ENCODE data around the gene VBP1. TPM values are rescaled to one million over a fixed set of nuclear protein-coding genes. Genes with fewer than 3 reads are reported as not detected.

Gene VBP1
- total RNA-seq, 1 experiment from 2014 or later: 83.5 TPM

DNA sequence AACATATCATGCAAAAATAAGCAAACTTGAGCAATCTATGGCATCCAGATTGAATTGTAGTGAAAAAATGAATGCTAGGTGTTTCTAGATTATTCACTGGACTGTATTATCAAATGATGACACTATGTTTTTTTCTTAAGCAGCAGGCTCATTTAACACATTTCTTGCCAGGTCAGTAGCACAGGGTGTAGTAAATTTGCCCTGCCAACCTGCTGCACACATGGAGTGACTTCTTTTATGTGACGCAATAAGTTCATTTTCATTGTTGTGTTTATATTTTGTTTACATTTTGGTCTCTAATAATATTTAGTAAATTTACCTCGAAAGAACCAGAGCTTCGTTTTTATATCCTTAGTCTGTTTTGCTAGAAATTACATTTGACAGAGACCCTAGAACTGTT, 9.5 kb downstream of the VBP1 start:
- no peak overlapping the region for H3K4me3 Mint-ChIP-seq
- TF ChIP-seq, protein P1, sequence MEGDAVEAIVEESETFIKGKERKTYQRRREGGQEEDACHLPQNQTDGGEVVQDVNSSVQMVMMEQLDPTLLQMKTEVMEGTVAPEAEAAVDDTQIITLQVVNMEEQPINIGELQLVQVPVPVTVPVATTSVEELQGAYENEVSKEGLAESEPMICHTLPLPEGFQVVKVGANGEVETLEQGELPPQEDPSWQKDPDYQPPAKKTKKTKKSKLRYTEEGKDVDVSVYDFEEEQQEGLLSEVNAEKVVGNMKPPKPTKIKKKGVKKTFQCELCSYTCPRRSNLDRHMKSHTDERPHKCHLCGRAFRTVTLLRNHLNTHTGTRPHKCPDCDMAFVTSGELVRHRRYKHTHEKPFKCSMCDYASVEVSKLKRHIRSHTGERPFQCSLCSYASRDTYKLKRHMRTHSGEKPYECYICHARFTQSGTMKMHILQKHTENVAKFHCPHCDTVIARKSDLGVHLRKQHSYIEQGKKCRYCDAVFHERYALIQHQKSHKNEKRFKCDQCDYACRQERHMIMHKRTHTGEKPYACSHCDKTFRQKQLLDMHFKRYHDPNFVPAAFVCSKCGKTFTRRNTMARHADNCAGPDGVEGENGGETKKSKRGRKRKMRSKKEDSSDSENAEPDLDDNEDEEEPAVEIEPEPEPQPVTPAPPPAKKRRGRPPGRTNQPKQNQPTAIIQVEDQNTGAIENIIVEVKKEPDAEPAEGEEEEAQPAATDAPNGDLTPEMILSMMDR (conservative IDR thresholded peaks at IDR 0.05): no peak

More for the DNA sequence above, 9.5 kb downstream of the VBP1 start:
- Histone ChIP-seq H3K79me1 (ENCODE audit: insufficient read depth, low read depth, low read length, poor library complexity, severe bottlenecking) (no peaks in the 10 kb centered on the region), H3K23me2 (ENCODE audit: insufficient read length, low read depth, low read length, poor library complexity, severe bottlenecking) (no peaks in the 10 kb centered on the region), H4K20me1 (ENCODE audit: control insufficient read depth, insufficient read depth, insufficient read length) (no peaks in the 10 kb centered on the region), H3K4ac (ENCODE audit: low read depth, low read length) (no peak overlapping the region), H2BK120ac (ENCODE audit: low read depth, low read length, poor library complexity, severe bottlenecking) (no peak overlapping the region), H3K56ac (ENCODE audit: insufficient read length, low read depth, low read length) (no peak overlapping the region), H3K79me2 (ENCODE audit: insufficient read depth, low read length) (peaks cover 2% of the 10 kb centered on the region; the same call in 1 of the 2 replicates), H2BK15ac (ENCODE audit: low read depth, low read length) (no peak overlapping the region), H3K4me1 (ENCODE audit: insufficient read depth, low read length) (no peaks in the 10 kb centered on the region), H3K4me2 (ENCODE audit: insufficient read depth, insufficient read length, low read length) (no peak overlapping the region), H2BK20ac (ENCODE audit: low read depth, low read length, poor library complexity, severe bottlenecking) (no peak overlapping the region), H3K18ac (ENCODE audit: insufficient read length, low read depth, low read length) (no peak overlapping the region), H3K14ac (ENCODE audit: insufficient read depth, low read length) (no peak overlapping the region), H3T11ph (ENCODE audit: low read length) (no peak overlapping the region), H2BK12ac (ENCODE audit: insufficient read length, low read depth, low read length) (no peak overlapping the region), H3K27me3 (ENCODE audit: insufficient read depth, low read length) (no peaks in the 10 kb centered on the region), H3K27ac (ENCODE audit: insufficient read length, low read depth, low read length) (no peak overlapping the region), H4K91ac (ENCODE audit: insufficient read length, low read depth, low read length) (no peak overlapping the region), H3K9ac (ENCODE audit: extremely low read depth, insufficient read length, low read length) (no peak overlapping the region), H4K5ac (ENCODE audit: insufficient read length, low read depth, low read length) (no peak overlapping the region), H2AFZ (ENCODE audit: low read length) (no peak overlapping the region), H2AK5ac (ENCODE audit: insufficient read length, low read length) (no peak overlapping the region), H3K9me3 (ENCODE audit: control insufficient read depth, low read depth, low read length) (peaks cover 21% of the 10 kb centered on the region), H4K8ac (replicated peaks; ENCODE audit: insufficient read length, low read depth, low read length) (no peak overlapping the region), H3K23ac (ENCODE audit: insufficient read length, low read depth, low read length) (no peak overlapping the region), H2BK5ac (ENCODE audit: insufficient read length, low read length) (no peak overlapping the region)
- Mint-ChIP-seq H3K4me1 (no peaks in the 10 kb centered on the region), H3K27ac (no peak overlapping the region), H3K27me3 (ENCODE audit: low read depth) (no peaks in the 10 kb centered on the region), H3K36me3 (ENCODE audit: insufficient read depth in 1 of 3, low read depth in 3 of 3) (peaks cover 55 to 81% (median 81%) of the 10 kb centered on the region in 3 experiments), H3K9me3 (peaks cover 66 to 73% of the 10 kb centered on the region in 2 experiments)
- no peak for DNase-seq
- no CpG with 5 or more reads among the region's 3 CpGs for WGBS (ENCODE audit: extremely low coverage, insufficient read length, low lambda C conversion rate)
